ENCODE data around the gene PCLO. TPM values are rescaled to one million over a fixed set of nuclear protein-coding genes. Genes with fewer than 3 reads are reported as not detected.

The PCLO gene
- total and polyA plus RNA-seq, 9 of the 15 experiments (the other 6 are each of a cell fraction or from before 2014, with no cell fraction given), result under 0.01 to 0.01 TPM; not detected in 7

DNA sequence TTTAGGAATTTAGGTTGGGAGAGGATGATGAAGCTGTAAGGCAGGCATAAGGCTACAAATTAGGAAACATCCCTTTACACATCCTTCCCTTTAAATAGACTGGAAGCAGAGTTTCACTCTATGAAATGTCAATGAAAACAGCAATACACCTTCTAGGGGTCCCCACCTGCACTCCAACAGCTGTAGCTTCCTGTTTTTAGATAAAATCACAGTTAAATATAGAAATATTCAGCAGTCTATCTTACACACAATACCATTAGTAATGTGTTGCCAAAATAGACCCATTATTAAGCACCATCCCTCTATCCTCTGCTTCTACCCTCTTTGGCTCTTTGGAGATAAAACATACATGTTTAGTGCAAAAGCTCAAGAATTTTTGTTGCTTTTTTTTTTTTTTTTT is 237.4 kb downstream of the PCLO start (continued):
- TF ChIP-seq, protein P1, sequence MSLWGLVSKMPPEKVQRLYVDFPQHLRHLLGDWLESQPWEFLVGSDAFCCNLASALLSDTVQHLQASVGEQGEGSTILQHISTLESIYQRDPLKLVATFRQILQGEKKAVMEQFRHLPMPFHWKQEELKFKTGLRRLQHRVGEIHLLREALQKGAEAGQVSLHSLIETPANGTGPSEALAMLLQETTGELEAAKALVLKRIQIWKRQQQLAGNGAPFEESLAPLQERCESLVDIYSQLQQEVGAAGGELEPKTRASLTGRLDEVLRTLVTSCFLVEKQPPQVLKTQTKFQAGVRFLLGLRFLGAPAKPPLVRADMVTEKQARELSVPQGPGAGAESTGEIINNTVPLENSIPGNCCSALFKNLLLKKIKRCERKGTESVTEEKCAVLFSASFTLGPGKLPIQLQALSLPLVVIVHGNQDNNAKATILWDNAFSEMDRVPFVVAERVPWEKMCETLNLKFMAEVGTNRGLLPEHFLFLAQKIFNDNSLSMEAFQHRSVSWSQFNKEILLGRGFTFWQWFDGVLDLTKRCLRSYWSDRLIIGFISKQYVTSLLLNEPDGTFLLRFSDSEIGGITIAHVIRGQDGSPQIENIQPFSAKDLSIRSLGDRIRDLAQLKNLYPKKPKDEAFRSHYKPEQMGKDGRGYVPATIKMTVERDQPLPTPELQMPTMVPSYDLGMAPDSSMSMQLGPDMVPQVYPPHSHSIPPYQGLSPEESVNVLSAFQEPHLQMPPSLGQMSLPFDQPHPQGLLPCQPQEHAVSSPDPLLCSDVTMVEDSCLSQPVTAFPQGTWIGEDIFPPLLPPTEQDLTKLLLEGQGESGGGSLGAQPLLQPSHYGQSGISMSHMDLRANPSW (CRISPR knock-in tag; IDR thresholded peaks at IDR 0.05), result no peak

DNA sequence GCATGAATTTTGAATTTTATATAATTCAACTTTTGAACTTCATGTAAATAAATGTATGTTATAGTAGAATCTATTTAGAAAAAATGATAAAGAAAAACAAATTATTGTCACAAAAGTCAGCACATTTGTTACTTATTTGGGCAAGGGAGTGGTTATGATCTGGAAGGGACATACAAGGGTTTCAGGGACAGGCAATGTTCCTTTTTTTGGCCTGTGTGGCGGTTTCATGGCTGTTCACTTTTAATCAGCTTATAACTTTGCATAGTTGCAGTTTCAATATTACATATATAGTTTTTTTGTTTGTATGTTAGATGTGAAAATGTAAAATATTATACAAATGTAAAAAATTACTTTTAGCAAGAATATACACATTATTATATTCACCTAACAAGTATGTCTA is 256.2 kb downstream of the PCLO start:
- no peak overlapping the region for H3K4me2 ChIP-seq (ENCODE audit: insufficient read depth, low read length)
- intact Hi-C loops (cut with micrococcal nuclease) (no loop called here), in situ Hi-C loops (cut with MboI) (no loop called here)
- H3K9me1 ChIP-seq (ENCODE audit: control insufficient read depth, insufficient read depth, low read length), result no peaks in the 10 kb centered on the region
- no peaks in the 10 kb centered on the region for H3K36me3 ChIP-seq (ENCODE audit: control insufficient read depth, insufficient read depth, low read length)
- H3K9ac ChIP-seq (ENCODE audit: insufficient read depth in 1 of 2, low read depth in 2 of 2, low read length in 2 of 2), result no peak overlapping the region
- H3K27ac ChIP-seq (ENCODE audit: extremely low read depth, low read depth, low read length), result no peak overlapping the region
- FAIRE-seq (no peak), ATAC-seq (no peak), DNase-seq (ENCODE audit: extremely low read depth in 1 of 4, low spot score in 3 of 4) (no peak)
- no peaks in the 10 kb centered on the region for H3K79me2 ChIP-seq (ENCODE audit: control insufficient read depth, insufficient read depth, low read length)
- TF ChIP-seq STAG1 (CRISPR knock-in tag; IDR thresholded peaks at IDR 0.05; ENCODE audit: borderline replicate concordance), result no peak
- no peak for TF ChIP-seq MTA2 (IDR thresholded peaks at IDR 0.05; ENCODE audit: low read depth)
- TF ChIP-seq, protein P2, sequence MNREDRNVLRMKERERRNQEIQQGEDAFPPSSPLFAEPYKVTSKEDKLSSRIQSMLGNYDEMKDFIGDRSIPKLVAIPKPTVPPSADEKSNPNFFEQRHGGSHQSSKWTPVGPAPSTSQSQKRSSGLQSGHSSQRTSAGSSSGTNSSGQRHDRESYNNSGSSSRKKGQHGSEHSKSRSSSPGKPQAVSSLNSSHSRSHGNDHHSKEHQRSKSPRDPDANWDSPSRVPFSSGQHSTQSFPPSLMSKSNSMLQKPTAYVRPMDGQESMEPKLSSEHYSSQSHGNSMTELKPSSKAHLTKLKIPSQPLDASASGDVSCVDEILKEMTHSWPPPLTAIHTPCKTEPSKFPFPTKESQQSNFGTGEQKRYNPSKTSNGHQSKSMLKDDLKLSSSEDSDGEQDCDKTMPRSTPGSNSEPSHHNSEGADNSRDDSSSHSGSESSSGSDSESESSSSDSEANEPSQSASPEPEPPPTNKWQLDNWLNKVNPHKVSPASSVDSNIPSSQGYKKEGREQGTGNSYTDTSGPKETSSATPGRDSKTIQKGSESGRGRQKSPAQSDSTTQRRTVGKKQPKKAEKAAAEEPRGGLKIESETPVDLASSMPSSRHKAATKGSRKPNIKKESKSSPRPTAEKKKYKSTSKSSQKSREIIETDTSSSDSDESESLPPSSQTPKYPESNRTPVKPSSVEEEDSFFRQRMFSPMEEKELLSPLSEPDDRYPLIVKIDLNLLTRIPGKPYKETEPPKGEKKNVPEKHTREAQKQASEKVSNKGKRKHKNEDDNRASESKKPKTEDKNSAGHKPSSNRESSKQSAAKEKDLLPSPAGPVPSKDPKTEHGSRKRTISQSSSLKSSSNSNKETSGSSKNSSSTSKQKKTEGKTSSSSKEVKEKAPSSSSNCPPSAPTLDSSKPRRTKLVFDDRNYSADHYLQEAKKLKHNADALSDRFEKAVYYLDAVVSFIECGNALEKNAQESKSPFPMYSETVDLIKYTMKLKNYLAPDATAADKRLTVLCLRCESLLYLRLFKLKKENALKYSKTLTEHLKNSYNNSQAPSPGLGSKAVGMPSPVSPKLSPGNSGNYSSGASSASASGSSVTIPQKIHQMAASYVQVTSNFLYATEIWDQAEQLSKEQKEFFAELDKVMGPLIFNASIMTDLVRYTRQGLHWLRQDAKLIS (CRISPR knock-in tag; IDR thresholded peaks at IDR 0.05), result no peak
- TF ChIP-seq RFX1 (IDR thresholded peaks at IDR 0.05), result no peak
- H4K20me1 ChIP-seq (replicated peaks; ENCODE audit: control insufficient read depth, insufficient read depth, low read length), result no peaks in the 10 kb centered on the region
- H3K4me3 ChIP-seq, result no peak overlapping the region
- no peaks in the 10 kb centered on the region for H3K27me3 ChIP-seq (ENCODE audit: control insufficient read depth in 2 of 2, insufficient read depth in 2 of 2, low read length in 2 of 2)
- no peaks in the 10 kb centered on the region for H3K4me1 ChIP-seq (replicated peaks in 1 of 2; ENCODE audit: control insufficient read depth in 2 of 2, insufficient read depth in 2 of 2, low read length in 2 of 2)
- CTCF ChIA-PET (ENCODE audit: low intra/inter-chr PET ratio), result no interaction called here
- no TSS peak for BruUV-seq (replicated peaks)
- no peak overlapping the region for H2AFZ ChIP-seq (ENCODE audit: low read depth, low read length)
- POLR2A ChIA-PET, result no interaction called here
- peaks cover 1% of the 10 kb centered on the region; the same call in 1 of the 2 replicates for H3K9me3 ChIP-seq (replicated peaks; ENCODE audit: control insufficient read depth, insufficient read depth, low read depth, low read length)
- WGBS (ENCODE audit: insufficient coverage, low coverage, missing lambda C conversion rate), result 0% methylated on average over 1 of the region's 1 CpG
